Parathyroid adenoma (tissue), 2 donors: ENCODE measurements around the gene MFAP5.

Source experiments
- H2AFZ ChIP-seq: fragments of 300-600 bp; sonication (generic); one replicate; pipeline ENCODE4 v1.7.0; 2017; ENCODE audit warnings: antibody characterized with exemption, mild to moderate bottlenecking
- H3K27ac ChIP-seq: fragments of 300-600 bp; sonication (generic); one replicate; pipeline ENCODE4 v1.7.0; 2017
- H3K27me3 ChIP-seq: fragments of 300-600 bp; sonication (generic); one replicate; pipeline ENCODE4 v1.7.0; 2017; ENCODE audit warnings: low read length; ENCODE audit not compliant: control insufficient read depth, insufficient read depth
- H3K36me3 ChIP-seq: fragments of 300-600 bp; sonication (generic); one replicate; pipeline ENCODE4 v1.7.0; 2017; ENCODE audit warnings: low read length; ENCODE audit not compliant: control insufficient read depth, insufficient read depth
- H3K4me1 ChIP-seq: fragments of 300-600 bp; sonication (generic); one replicate; pipeline ENCODE4 v1.7.0; 2017; ENCODE audit warnings: control low read depth
- H3K4me2 ChIP-seq: fragments of 300-600 bp; sonication (generic); one replicate; pipeline ENCODE4 v1.7.0; 2017; ENCODE audit warnings: low read length
- H3K4me3 ChIP-seq: fragments of 300-600 bp; sonication (generic); one replicate; pipeline ENCODE4 v1.7.0; 2017; ENCODE audit warnings: low read depth, low read length
- H3K79me2 ChIP-seq: fragments of 300-600 bp; sonication (generic); one replicate; pipeline ENCODE4 v1.7.0; 2017; ENCODE audit warnings: control low read depth
- H3K9ac ChIP-seq: fragments of 300-600 bp; sonication (generic); one replicate; pipeline ENCODE4 v1.7.0; 2017; ENCODE audit warnings: mild to moderate bottlenecking
- H3K9me3 ChIP-seq: fragments of 300-600 bp; sonication (generic); one replicate; pipeline ENCODE4 v1.7.0; 2017; ENCODE audit warnings: low read length; ENCODE audit not compliant: control insufficient read depth
- TF ChIP-seq, protein P1 (sequence below): fragments of 300-600 bp; sonication (generic); IDR thresholded peaks from one replicate; pipeline ENCODE4 v1.7.0; 2017; ENCODE audit warnings: antibody characterized with exemption, mild to moderate bottlenecking
- donor health status: primary hyperparathyroidism.

MFAP5 gene

GRCh38 chr12:8687846-8688601 lies 25.4 kb upstream of the MFAP5 start:
- Histone ChIP-seq H3K4me1 (peaks cover 36% of the 10 kb centered on the region), H3K9me3 (no peaks in the 10 kb centered on the region), H3K4me2 (peak overlapping the region; percentile 47), H3K27me3 (no peaks in the 10 kb centered on the region), H3K4me3 (peak overlapping the region; percentile 1), H3K9ac (no peak overlapping the region), H3K36me3 (no peaks in the 10 kb centered on the region), H3K27ac (peak overlapping the region; percentile 92), H3K79me2 (no peaks in the 10 kb centered on the region), H2AFZ (peak overlapping the region; percentile 72)
- TF ChIP-seq, protein P1, sequence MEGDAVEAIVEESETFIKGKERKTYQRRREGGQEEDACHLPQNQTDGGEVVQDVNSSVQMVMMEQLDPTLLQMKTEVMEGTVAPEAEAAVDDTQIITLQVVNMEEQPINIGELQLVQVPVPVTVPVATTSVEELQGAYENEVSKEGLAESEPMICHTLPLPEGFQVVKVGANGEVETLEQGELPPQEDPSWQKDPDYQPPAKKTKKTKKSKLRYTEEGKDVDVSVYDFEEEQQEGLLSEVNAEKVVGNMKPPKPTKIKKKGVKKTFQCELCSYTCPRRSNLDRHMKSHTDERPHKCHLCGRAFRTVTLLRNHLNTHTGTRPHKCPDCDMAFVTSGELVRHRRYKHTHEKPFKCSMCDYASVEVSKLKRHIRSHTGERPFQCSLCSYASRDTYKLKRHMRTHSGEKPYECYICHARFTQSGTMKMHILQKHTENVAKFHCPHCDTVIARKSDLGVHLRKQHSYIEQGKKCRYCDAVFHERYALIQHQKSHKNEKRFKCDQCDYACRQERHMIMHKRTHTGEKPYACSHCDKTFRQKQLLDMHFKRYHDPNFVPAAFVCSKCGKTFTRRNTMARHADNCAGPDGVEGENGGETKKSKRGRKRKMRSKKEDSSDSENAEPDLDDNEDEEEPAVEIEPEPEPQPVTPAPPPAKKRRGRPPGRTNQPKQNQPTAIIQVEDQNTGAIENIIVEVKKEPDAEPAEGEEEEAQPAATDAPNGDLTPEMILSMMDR, result no peak

- TF ChIP-seq, protein P1, result no peak
- no peaks in the 10 kb centered on the region for H3K79me2 ChIP-seq
- H3K27me3 ChIP-seq, result no peaks in the 10 kb centered on the region
- no peak overlapping the region for H2AFZ ChIP-seq
- peaks cover 30% of the 10 kb centered on the region for H3K4me1 ChIP-seq
- no peaks in the 10 kb centered on the region for H3K36me3 ChIP-seq
- no peak overlapping the region for H3K9ac ChIP-seq
- H3K4me3 ChIP-seq, result no peak overlapping the region
- H3K9me3 ChIP-seq, result no peaks in the 10 kb centered on the region
- H3K27ac ChIP-seq, result no peak overlapping the region
- H3K4me2 ChIP-seq, result no peak overlapping the region
Observed at GRCh38 chr12:8685051-8685450, 22.4 kb upstream of the MFAP5 start.

DNA sequence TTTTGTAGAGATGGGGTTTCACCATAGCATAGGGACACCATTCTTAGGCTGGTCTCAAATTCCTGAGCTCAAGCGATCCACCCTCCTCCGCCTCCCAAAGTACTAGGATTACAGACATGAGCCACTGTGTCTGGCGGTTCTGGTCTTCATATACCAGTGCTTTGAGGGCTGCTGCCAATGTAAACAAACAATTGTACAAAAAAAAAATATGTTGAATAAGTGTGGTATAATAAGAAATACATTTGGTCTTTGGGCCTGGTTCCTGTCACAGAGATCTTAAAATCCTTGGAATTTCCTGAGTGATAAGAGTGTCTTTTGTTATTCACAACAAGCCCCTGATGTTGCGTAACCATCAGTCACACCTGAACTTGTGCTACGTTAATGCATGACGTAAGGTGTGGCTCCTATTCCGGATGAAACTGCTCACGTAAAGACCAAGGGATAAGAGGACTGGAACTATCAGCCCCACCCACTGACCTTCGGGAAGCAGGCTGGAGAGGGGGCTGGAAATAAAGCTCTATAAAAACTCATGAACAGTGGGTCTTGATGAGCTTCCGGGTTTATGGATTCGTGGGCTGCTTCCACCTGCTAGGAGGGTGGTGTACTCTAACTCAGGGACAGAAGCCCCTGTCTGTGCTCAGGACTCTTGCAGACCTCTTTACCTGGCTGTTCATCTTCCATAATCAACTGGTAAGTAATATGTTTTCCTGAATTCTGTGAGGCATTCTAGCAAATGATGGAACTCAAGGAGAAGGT lies 18.7 kb upstream of the MFAP5 start:
- TF ChIP-seq, protein P1, result no peak
- Histone ChIP-seq H3K36me3 (no peaks in the 10 kb centered on the region), H2AFZ (peak overlapping the region; percentile 77), H3K27me3 (no peaks in the 10 kb centered on the region), H3K9me3 (no peaks in the 10 kb centered on the region), H3K27ac (peak overlapping the region; percentile 36), H3K79me2 (no peaks in the 10 kb centered on the region), H3K4me1 (peaks cover 11% of the 10 kb centered on the region), H3K4me3 (no peak overlapping the region), H3K4me2 (no peak overlapping the region), H3K9ac (no peak overlapping the region)

GRCh38 chr12:8680533-8680932 lies 17.9 kb upstream of the MFAP5 start:
- no peak overlapping the region for H3K4me3 ChIP-seq
- no peaks in the 10 kb centered on the region for H3K36me3 ChIP-seq
- no peaks in the 10 kb centered on the region for H3K9me3 ChIP-seq
- H3K27ac ChIP-seq, result no peak overlapping the region
- peaks cover 11% of the 10 kb centered on the region for H3K4me1 ChIP-seq
- H3K9ac ChIP-seq, result no peak overlapping the region
- no peak overlapping the region for H2AFZ ChIP-seq
- H3K27me3 ChIP-seq, result no peaks in the 10 kb centered on the region
- TF ChIP-seq, protein P1, result peak; percentile 36
- no peaks in the 10 kb centered on the region for H3K79me2 ChIP-seq
- no peak overlapping the region for H3K4me2 ChIP-seq
